HG02973 (cell line): ENCODE data around the gene SUPT7L.
"Not testable (repeated sequence)": the region's sequence is repeated elsewhere in the genome, so short reads cannot be mapped to it uniquely, and the experiment has no call there.

Experiments
- ATAC-seq: cut with Tn5 transposase; IDR thresholded peaks from one replicate; pipeline ENCODE4 v1.9.1; 2021; ENCODE audit warnings: moderate library complexity; ENCODE audit not compliant: unreplicated experiment

The SUPT7L gene

GRCh38 chr2:27638709-27639108 is 24.7 kb downstream of the SUPT7L start:
- no peak for ATAC-seq

DNA sequence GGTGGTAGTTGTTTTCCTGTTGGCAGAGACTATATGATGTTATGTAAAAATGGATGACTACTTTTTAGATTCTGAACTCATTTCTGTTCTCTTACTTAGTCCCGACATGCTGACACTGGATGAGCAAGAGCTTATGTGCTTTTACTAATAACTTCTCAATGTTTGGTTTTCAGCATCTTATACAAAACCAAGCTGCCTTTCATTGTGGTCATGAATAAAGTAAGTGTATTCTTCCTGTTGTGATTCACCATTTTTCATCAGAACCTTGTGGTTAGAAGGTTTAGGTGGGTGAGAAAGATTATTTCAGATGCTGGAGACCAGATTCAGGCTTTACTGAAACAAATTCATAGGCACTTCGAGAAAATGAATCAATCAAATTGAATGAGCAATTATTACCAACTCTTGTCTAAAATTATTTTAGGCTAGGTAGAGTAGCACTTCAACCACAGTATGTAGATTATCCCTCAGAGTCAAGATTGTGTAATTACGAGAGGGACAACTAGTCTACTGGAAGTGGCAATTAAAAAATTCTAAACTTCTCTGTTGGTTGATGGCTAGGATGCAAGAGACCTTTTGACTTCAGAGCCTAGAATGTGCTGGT is 25.3 kb downstream of the SUPT7L start:
- no peak for ATAC-seq

- no peak for ATAC-seq
These were observed 26.6 kb downstream of the SUPT7L start for GRCh38 chr2:27636766-27637165.

DNA sequence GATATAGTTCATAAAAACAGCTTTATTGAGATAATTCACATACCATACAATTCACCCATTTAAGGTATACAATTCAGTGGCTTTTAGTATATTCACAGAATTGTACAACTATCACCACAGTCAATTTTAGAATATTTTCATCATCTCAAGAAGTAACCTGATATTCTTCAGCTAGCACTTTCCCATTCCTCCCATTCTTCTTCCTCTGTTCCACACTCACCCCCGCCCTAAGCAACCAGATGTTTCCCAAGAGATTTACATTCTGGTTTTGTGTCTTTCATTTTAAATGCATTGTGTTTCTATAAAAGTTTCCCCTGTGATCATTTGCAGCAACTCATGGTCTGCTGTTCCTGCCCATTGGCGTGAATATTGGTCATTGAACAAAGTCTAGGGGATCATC is 29.1 kb downstream of the SUPT7L start:
- ATAC-seq: no peak

- not testable (repeated sequence) for ATAC-seq
These were observed 33.2 kb downstream of the SUPT7L start for GRCh38 chr2:27630257-27630656.

DNA sequence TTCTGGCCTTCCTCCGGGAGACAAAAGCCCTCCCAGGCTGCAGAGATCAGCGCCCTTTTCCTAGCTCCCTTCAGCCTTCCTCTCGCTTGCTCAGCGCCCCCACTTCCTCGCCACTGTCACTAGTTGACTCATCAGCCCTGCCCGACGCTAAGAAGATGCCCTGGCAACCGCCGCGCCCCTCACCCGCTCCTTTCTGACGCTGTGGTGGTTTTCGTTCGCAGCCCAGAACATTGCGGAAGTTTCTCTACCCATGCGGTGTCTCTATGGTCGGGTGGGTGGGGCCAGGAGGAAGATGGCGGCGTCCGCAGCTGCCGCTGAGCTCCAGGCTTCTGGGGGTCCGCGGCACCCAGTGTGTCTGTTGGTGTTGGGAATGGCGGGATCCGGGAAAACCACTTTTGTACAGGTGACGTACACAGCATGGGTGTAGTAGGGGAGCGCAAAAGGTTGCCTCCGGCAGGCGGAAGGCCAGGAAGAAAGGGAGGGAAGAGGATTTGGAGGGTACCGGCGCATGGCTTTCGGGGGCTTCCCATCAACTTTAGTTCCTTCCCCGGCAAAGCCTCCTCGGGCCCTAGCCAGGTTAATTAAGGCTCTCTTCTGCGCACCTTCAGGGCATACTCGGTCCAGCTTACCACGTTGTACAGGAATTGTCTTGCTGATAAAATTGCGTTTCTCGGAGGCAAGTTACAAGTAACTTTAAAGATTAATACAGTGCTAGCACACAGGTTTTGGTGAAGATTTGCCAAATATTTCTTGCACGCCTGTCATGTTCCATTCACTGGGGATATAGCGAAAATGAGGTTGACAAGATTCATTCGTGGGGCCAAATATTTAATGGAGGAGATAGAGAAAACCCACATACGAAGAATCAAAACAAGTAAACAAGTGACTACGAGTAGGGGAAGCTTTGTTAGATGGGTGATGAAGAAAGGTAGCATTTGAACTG is 34.4 kb downstream of the SUPT7L start, which contains the start of the genes CCDC121 and GPN1:
TSS of gene CCDC121 (minus strand) at position 246 of the 943 bp plus-strand sequence. CDS start 1,213 bp downstream, outside the sequence.
TSS of gene GPN1 (plus strand) at position 284 of the 943 bp plus-strand sequence. CDS start at position 293, 9 bp downstream.
- ATAC-seq: peak; percentile 95

- peak; percentile 6 for ATAC-seq
These were observed 35.2 kb downstream of the SUPT7L start for GRCh38 chr2:27627963-27628766.

DNA sequence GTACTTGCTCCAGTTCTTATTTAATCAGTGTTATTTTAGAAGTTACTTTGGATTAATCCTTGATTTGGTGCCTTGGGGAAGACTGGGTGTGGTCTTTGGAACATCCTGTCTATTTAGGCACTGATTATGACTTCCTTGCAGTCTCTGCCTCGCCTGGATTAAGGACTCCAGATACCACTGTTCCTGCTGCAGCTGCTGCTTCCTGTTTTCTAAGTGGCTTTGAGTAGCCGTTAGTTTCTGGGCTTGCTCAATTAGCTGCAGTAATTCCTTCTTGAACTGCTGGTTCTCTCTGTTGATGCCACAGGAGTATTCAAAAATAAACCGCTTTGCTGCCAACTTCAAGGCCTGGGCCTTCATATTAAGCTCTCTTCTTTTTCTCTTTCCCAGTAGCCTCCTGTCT is 36.5 kb downstream of the SUPT7L start:
- not testable (repeated sequence) for ATAC-seq

DNA sequence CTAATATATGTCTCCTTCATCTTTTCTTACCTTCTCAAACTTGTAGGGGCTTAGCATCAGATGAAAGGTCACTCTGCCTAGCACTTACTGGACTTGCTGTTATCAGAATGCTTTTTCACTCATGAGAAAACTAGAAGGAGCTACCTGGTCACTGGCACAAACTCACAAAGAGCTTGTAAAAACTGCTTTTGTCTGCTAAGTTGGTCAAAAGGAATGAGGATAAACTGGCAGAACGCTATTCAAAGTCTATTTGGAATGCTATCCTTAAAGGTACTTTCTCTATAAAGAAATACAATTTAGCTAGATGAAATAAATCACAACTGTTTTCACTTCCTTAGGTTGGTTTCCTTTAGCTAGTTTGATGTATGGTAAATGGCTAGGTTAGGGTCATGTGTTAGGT is 37.1 kb downstream of the SUPT7L start:
- not testable (repeated sequence) for ATAC-seq

DNA sequence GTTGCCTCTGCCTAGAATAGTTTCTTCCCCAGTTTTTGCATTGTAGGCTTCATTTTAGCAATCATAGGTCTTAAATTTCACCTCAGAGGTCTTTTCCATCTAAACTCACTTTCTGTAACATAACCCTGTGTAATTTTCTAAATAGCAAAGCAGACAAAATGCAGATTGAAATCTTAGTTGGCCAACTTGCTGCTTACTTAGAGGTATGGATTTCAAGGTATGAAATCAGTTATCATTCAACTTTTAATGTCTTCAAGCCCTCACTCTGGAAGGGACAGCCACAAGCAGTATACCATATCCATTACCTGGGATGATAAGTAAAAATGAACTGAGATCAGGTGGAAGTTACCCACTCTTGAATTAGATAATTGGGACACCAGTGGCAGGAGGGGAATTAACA is 38.5 kb downstream of the SUPT7L start:
- no peak for ATAC-seq

DNA sequence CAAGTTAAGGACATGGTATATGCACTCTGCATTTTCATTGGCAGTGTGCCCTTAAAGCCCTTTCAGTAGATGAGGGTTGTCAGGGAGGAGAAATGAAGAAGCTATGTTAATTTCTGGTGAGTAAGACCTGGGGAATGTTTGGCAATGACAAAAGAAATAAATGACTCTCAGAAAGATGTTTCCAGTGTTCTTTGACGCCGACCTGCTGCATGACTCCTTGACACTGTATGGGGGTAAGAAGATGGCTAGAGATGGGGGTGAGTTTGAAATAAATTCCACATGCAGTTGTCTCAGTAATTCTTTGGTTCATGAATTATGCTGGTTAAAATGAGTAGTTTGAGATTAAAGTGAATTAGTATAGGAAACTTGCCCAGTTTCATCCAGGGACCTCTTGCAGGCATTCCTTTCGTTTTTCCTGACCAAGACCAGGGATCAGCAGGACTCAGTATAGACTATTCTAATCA is 40.5 kb downstream of the SUPT7L start:
- ATAC-seq: no peak

- ATAC-seq: no peak
These were observed 41.9 kb downstream of the SUPT7L start for GRCh38 chr2:27621524-27621923.

GRCh38 chr2:27615316-27615715 is 48.1 kb downstream of the SUPT7L start:
- no peak for ATAC-seq

DNA sequence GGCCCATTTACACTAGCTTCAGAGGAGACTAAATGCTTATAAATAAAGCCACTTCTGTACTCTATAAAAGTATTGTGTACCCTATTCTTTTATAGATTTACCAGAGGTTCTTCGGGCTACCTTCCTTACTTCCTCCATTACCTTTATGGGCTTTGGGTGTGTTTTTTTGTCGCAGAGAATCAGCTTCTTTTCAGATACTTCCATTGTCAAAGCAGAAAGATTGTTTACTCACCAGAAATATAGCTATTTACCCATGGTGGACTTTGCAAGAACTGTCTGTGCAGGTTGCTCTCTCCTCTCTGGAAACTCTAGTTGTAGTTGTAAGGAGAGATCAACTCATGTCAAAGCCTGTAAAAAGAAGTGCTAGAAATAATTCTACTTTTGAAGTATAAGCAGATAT is 49.4 kb downstream of the SUPT7L start:
- no peak for ATAC-seq

DNA sequence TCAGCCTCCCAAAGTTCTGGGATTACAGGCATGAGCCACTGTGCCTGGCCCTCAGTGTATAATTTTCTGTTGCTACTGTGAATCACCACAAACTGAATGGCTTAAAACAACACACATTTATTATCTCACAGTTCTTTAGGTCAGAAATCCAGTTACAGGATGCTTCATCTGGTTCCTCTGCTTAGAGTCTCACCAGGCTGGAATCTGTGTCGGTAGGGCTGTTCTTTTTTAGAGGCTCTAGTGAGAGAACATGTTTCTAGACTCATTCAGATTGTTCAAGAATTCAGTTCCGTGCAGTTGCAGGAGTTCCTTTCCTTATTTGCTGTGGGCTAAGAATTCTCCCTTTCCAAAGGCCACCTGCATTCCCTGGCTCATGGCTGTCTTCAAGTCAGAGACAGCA is 56.8 kb downstream of the SUPT7L start:
- ATAC-seq: no peak
